ENCODE data around the gene SMIM7. TPM values are rescaled to one million over a fixed set of nuclear protein-coding genes. Genes with fewer than 3 reads are reported as not detected.

The SMIM7 gene
- total and polyA plus RNA-seq, 2 of the 13 experiments (the other 11 are each of a cell fraction or from before 2014, with no cell fraction given): 55.7 to 74.9 TPM

- TF ChIP-seq, protein P1, sequence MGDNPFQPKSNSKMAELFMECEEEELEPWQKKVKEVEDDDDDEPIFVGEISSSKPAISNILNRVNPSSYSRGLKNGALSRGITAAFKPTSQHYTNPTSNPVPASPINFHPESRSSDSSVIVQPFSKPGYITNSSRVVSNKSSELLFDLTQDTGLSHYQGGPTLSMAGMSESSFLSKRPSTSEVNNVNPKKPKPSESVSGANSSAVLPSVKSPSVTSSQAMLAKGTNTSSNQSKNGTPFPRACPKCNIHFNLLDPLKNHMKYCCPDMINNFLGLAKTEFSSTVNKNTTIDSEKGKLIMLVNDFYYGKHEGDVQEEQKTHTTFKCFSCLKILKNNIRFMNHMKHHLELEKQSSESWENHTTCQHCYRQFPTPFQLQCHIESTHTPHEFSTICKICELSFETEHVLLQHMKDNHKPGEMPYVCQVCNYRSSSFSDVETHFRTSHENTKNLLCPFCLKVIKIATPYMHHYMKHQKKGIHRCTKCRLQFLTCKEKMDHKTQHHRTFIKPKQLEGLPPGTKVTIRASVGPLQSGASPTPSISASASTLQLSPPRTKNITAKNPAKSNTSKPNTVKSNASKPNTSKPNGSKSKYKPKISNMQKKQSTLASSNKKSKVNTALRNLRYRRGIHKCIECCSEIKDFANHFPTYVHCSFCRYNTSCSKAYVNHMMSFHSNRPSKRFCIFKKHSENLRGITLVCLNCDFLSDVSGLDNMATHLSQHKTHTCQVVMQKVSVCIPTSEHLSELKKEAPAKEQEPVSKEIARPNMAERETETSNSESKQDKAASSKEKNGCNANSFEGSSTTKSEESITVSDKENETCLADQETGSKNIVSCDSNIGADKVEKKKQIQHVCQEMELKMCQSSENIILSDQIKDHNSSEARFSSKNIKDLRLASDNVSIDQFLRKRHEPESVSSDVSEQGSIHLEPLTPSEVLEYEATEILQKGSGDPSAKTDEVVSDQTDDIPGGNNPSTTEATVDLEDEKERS (CRISPR knock-in tag; IDR thresholded peaks at IDR 0.05): 0 out of 2 replicates have a peak, but pooled peaks have one; percentile 49
- peak; percentile 61; the same call in 1 of the 2 replicates for TF ChIP-seq GLI4 (CRISPR knock-in tag; IDR thresholded peaks at IDR 0.05; ENCODE audit: borderline replicate concordance)
- TF ChIP-seq, protein P2, sequence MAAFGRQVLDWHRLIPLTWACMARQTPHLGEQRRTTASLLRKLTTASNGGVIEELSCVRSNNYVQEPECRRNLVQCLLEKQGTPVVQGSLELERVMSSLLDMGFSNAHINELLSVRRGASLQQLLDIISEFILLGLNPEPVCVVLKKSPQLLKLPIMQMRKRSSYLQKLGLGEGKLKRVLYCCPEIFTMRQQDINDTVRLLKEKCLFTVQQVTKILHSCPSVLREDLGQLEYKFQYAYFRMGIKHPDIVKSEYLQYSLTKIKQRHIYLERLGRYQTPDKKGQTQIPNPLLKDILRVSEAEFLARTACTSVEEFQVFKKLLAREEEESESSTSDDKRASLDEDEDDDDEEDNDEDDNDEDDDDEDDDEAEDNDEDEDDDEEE (CRISPR knock-in tag; IDR thresholded peaks at IDR 0.05): peak; percentile 89; the same call in 1 of the 2 replicates
- 0 out of 2 replicates have a peak, but pooled peaks have one; percentile 29 for TF ChIP-seq ZNF576 (CRISPR knock-in tag; IDR thresholded peaks at IDR 0.05)
- TF ChIP-seq ISX (CRISPR knock-in tag; conservative IDR thresholded peaks at IDR 0.05): 0 out of 2 replicates have a peak, but pooled peaks have one; percentile 54
- 0 out of 2 replicates have a peak, but pooled peaks have one; percentile 16 for TF ChIP-seq NCOA2 (CRISPR knock-in tag; IDR thresholded peaks at IDR 0.05)
- TF ChIP-seq HNRNPLL (IDR thresholded peaks at IDR 0.05; ENCODE audit: low read depth, low read length, poor library complexity, severe bottlenecking): peak; percentile 65
- TF ChIP-seq CBX1 (IDR thresholded peaks at IDR 0.05; ENCODE audit: low read depth): no peak
- TF ChIP-seq ARNT2 (CRISPR knock-in tag; IDR thresholded peaks at IDR 0.05; ENCODE audit: low read depth): 0 out of 2 replicates have a peak, but pooled peaks have one; percentile 68
- peak; percentile 71; the same call in 1 of the 2 replicates for TF ChIP-seq ZNF768 (CRISPR knock-in tag; IDR thresholded peaks at IDR 0.05)
- TF ChIP-seq BATF2 (CRISPR knock-in tag; IDR thresholded peaks at IDR 0.05): 0 out of 2 replicates have a peak, but pooled peaks have one; percentile 60
- TF ChIP-seq TMF1 (CRISPR knock-in tag; IDR thresholded peaks at IDR 0.05; ENCODE audit: low read depth): peak; percentile 70; the same call in 1 of the 2 replicates
- TF ChIP-seq BHLHE40 (IDR thresholded peaks at IDR 0.05; ENCODE audit: low read length): no peak
- TF ChIP-seq, protein P3, sequence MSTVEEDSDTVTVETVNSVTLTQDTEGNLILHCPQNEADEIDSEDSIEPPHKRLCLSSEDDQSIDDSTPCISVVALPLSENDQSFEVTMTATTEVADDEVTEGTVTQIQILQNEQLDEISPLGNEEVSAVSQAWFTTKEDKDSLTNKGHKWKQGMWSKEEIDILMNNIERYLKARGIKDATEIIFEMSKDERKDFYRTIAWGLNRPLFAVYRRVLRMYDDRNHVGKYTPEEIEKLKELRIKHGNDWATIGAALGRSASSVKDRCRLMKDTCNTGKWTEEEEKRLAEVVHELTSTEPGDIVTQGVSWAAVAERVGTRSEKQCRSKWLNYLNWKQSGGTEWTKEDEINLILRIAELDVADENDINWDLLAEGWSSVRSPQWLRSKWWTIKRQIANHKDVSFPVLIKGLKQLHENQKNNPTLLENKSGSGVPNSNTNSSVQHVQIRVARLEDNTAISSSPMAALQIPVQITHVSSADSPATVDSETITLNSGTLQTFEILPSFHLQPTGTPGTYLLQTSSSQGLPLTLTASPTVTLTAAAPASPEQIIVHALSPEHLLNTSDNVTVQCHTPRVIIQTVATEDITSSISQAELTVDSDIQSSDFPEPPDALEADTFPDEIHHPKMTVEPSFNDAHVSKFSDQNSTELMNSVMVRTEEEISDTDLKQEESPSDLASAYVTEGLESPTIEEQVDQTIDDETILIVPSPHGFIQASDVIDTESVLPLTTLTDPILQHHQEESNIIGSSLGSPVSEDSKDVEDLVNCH (CRISPR knock-in tag; IDR thresholded peaks at IDR 0.05): no peak
- TF ChIP-seq MBD4 (IDR thresholded peaks at IDR 0.05; ENCODE audit: borderline replicate concordance, low read length): no peak
- TF ChIP-seq, protein P4, sequence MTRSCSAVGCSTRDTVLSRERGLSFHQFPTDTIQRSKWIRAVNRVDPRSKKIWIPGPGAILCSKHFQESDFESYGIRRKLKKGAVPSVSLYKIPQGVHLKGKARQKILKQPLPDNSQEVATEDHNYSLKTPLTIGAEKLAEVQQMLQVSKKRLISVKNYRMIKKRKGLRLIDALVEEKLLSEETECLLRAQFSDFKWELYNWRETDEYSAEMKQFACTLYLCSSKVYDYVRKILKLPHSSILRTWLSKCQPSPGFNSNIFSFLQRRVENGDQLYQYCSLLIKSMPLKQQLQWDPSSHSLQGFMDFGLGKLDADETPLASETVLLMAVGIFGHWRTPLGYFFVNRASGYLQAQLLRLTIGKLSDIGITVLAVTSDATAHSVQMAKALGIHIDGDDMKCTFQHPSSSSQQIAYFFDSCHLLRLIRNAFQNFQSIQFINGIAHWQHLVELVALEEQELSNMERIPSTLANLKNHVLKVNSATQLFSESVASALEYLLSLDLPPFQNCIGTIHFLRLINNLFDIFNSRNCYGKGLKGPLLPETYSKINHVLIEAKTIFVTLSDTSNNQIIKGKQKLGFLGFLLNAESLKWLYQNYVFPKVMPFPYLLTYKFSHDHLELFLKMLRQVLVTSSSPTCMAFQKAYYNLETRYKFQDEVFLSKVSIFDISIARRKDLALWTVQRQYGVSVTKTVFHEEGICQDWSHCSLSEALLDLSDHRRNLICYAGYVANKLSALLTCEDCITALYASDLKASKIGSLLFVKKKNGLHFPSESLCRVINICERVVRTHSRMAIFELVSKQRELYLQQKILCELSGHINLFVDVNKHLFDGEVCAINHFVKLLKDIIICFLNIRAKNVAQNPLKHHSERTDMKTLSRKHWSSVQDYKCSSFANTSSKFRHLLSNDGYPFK (CRISPR knock-in tag; IDR thresholded peaks at IDR 0.05; ENCODE audit: borderline replicate concordance): peak; percentile 71; the same call in 1 of the 2 replicates
- peak; percentile 30 for TF ChIP-seq PTBP1 (IDR thresholded peaks at IDR 0.05; ENCODE audit: low read depth, low read length, poor library complexity, severe bottlenecking)
Measured at GRCh38 chr19:16628183-16628983, 31.6 kb downstream of the SMIM7 start, which contains the start of gene MED26 (continued).
